OCI-LY7 (cell line): ENCODE data around the gene MYOF. TPM values are rescaled to one million over a fixed set of nuclear protein-coding genes. Genes with fewer than 3 reads are reported as not detected.

Source experiments
- BruUV-seq: library from RNA; stranded (reverse); fragments of 400-500 nt; replicated peaks from 2 replicates; lab custom pipeline; 2021; lab: Mats Ljungman, UMichigan
- CTCF ChIA-PET: fragments of 300-600 bp; sonication (Branson Sonifier 250); formaldehyde crosslinking; loops from one replicate; lab custom pipeline; 2022; ENCODE audit warnings: antibody characterized with exemption; ENCODE audit not compliant: unreplicated experiment; lab: Charles Lee
- POLR2A ChIA-PET: fragments of 300-600 bp; sonication (Branson Sonifier 250); formaldehyde crosslinking; loops from one replicate; lab custom pipeline; 2022; ENCODE audit warnings: antibody characterized with exemption; lab: Charles Lee
- DNase-seq: peaks from one replicate; pipeline ENCODE4 v3.0.0-alpha.2; 2015; ENCODE audit warnings: low spot score
- H2AFZ ChIP-seq: fragments of 200-600 bp; sonication (generic), shearing (Covaris generic); 2 replicates; pipeline ENCODE4 v1.6.1; 2014; ENCODE audit warnings: mild to moderate bottlenecking, antibody characterized with exemption, low read length, moderate library complexity
- H3K27ac ChIP-seq: fragments of 200-600 bp; sonication (generic); 2 replicates; pipeline ENCODE4 v1.5.1; 2014; ENCODE audit warnings: mixed run types, low read depth, mild to moderate bottlenecking, moderate library complexity, low read length, inconsistent platforms; ENCODE audit not compliant: poor library complexity, severe bottlenecking
- H3K36me3 ChIP-seq: fragments of 200-600 bp; sonication (generic); 2 replicates; pipeline ENCODE4 v1.6.1; 2014; ENCODE audit warnings: mild to moderate bottlenecking, antibody characterized with exemption, low read length, moderate library complexity, mixed read lengths; ENCODE audit not compliant: insufficient read depth
- H3K4me1 ChIP-seq: fragments of 200-600 bp; sonication (generic); 2 replicates; pipeline ENCODE4 v1.5.1; 2014; ENCODE audit warnings: mild to moderate bottlenecking, low read length; ENCODE audit not compliant: insufficient read depth, poor library complexity, severe bottlenecking
- H3K4me2 ChIP-seq: fragments of 200-600 bp; sonication (generic); 2 replicates; pipeline ENCODE4 v1.6.1; 2014; ENCODE audit warnings: mild to moderate bottlenecking, low read length
- H3K4me3 ChIP-seq: fragments of 200-600 bp; sonication (generic); 2 replicates; pipeline ENCODE4 v1.5.1; 2014; ENCODE audit warnings: mild to moderate bottlenecking, low read depth, low read length; ENCODE audit not compliant: poor library complexity, severe bottlenecking
- H3K79me2 ChIP-seq: fragments of 200-600 bp; sonication (generic); 2 replicates; pipeline ENCODE4 v1.6.1; 2016; ENCODE audit warnings: low read depth, mild to moderate bottlenecking, low read length, moderate library complexity, mixed read lengths; ENCODE audit not compliant: insufficient read depth
- H3K9me2 ChIP-seq: fragments of 200-600 bp; sonication (generic); 2 replicates; pipeline ENCODE4 v1.6.1; 2016; ENCODE audit warnings: mild to moderate bottlenecking, low read length, mixed read lengths; ENCODE audit not compliant: insufficient read depth
- H3K9me3 ChIP-seq: fragments of 200-600 bp; sonication (generic); 2 replicates; pipeline ENCODE4 v1.6.1; 2014; ENCODE audit warnings: mild to moderate bottlenecking, mixed run types, low read length, mixed read lengths
- H4K20me1 ChIP-seq: fragments of 200-600 bp; sonication (generic); 2 replicates; pipeline ENCODE4 v1.6.1; 2014; ENCODE audit warnings: mild to moderate bottlenecking, antibody characterized with exemption, low read length, moderate library complexity, mixed read lengths; ENCODE audit not compliant: insufficient read depth
- EZH2phosphoT487 ChIP-seq: fragments of 200-600 bp; sonication (generic); IDR thresholded peaks from 2 replicates; pipeline ENCODE4 v1.6.1; 2018; ENCODE audit warnings: low read depth, borderline replicate concordance, mild to moderate bottlenecking, mixed run types, antibody characterized with exemption, low read length, moderate library complexity, mixed read lengths
- intact Hi-C: fragments of 100-400 bp; cut with micrococcal nuclease; formaldehyde crosslinking; loops from one replicate; pipeline ENCODE4 v1.10.0; 2022; ENCODE audit not compliant: unreplicated experiment
- total RNA-seq, 2 experiments: library from RNA; depleted of rRNA in 1 of 2; stranded (reverse); fragments of >200 nt in 1 of 2; shearing (Covaris generic) in 1 of 2; gene quantifications; 2 replicates each; pipeline ENCODE4 v1.2.3, GENCODE V29; 2014 to 2022
- TF ChIP-seq, protein P1 (sequence below): fragments of 200-600 bp; sonication (generic); conservative IDR thresholded peaks from 2 replicates; pipeline ENCODE4 v1.5.1; 2014; ENCODE audit warnings: mild to moderate bottlenecking, antibody characterized with exemption, low read length, moderate library complexity, mixed read lengths

MYOF gene
- total RNA-seq, 2 experiments from 2014 or later, result 0.42 TPM; not detected in 1

DNA sequence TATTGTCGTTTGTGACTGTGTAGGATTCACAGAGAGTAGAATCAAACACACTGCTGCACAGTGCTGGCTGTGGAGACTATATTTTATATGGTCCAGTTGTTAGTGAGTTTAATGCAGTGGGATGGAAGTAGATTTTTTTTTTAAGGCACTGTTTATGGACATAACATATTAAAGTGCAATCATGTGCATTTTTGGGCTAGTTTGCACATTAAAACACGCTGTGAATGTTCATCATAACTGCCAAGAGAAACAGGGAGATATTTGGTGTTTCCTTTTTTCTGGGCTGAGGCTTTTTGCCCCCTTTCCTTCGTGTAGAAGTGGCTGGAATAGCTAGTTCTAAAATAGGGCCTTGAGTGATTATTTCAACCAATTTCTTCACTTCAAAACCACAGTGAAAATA is 139.2 kb downstream of the MYOF start:
- intact Hi-C loops, result no loop called here

GRCh38 chr10:93342366-93342765 is 139.8 kb downstream of the MYOF start:
- intact Hi-C loops, result no loop called here

More for the DNA sequence above, 139.2 kb downstream of the MYOF start:
- H3K9me3 ChIP-seq, result no peaks in the 10 kb centered on the region
- H3K4me1 ChIP-seq, result no peaks in the 10 kb centered on the region
- H3K4me2 ChIP-seq, result no peak overlapping the region
- TF ChIP-seq EZH2phosphoT487, result no peak
- TF ChIP-seq, protein P1, sequence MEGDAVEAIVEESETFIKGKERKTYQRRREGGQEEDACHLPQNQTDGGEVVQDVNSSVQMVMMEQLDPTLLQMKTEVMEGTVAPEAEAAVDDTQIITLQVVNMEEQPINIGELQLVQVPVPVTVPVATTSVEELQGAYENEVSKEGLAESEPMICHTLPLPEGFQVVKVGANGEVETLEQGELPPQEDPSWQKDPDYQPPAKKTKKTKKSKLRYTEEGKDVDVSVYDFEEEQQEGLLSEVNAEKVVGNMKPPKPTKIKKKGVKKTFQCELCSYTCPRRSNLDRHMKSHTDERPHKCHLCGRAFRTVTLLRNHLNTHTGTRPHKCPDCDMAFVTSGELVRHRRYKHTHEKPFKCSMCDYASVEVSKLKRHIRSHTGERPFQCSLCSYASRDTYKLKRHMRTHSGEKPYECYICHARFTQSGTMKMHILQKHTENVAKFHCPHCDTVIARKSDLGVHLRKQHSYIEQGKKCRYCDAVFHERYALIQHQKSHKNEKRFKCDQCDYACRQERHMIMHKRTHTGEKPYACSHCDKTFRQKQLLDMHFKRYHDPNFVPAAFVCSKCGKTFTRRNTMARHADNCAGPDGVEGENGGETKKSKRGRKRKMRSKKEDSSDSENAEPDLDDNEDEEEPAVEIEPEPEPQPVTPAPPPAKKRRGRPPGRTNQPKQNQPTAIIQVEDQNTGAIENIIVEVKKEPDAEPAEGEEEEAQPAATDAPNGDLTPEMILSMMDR, result no peak
- H4K20me1 ChIP-seq, result no peaks in the 10 kb centered on the region
- no peaks in the 10 kb centered on the region for H3K36me3 ChIP-seq
- ChIA-PET POLR2A (no interaction called here), CTCF (no interaction called here)
- no peaks in the 10 kb centered on the region for H3K79me2 ChIP-seq
- no peak overlapping the region for H3K27ac ChIP-seq
- H3K4me3 ChIP-seq, result no peak overlapping the region
- no TSS peak for BruUV-seq
- H2AFZ ChIP-seq, result no peak overlapping the region
- no peak for DNase-seq
- H3K9me2 ChIP-seq, result no peaks in the 10 kb centered on the region

DNA sequence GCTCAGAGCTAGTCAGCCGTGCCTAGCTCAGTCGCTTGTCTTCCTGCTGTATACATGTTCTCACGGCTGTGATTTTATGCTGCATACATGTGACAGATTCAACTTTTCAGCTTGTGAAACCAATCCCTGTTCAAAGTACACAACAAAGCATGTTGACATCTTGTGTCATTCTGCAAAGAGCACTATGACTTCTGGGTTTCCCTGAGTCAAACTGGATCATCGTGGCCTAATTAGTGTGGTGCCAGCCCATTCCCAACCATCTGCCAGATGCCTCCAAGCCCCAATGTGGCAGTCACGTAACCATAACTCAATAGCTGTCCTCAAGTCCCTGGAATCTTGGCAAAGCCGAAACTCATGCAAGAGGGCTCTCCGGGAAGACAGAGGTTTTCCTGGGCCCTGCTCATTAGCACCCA is 144.8 kb downstream of the MYOF start:
- H3K4me3 ChIP-seq, result no peak overlapping the region
- intact Hi-C loops, result no loop called here
- H3K9me3 ChIP-seq, result no peaks in the 10 kb centered on the region
- TF ChIP-seq, protein P1, result no peak
- TF ChIP-seq EZH2phosphoT487, result no peak
- ChIA-PET POLR2A (interaction anchor here (0.7 kb wide), 1 partner anchor 74 kb away, joined by 3 read pairs; no protein-coding TSS in a partner anchor), CTCF (no interaction called here)
- no peak overlapping the region for H3K27ac ChIP-seq
- no peaks in the 10 kb centered on the region for H3K79me2 ChIP-seq
- no peaks in the 10 kb centered on the region for H3K4me1 ChIP-seq
- H2AFZ ChIP-seq, result no peak overlapping the region
- H4K20me1 ChIP-seq, result no peaks in the 10 kb centered on the region
- no peaks in the 10 kb centered on the region for H3K9me2 ChIP-seq
- no peak overlapping the region for H3K4me2 ChIP-seq
- no TSS peak for BruUV-seq
- DNase-seq, result no peak
- no peaks in the 10 kb centered on the region for H3K36me3 ChIP-seq

More at GRCh38 chr10:93342366-93342765, 139.8 kb downstream of the MYOF start:
- Histone ChIP-seq H2AFZ (no peak overlapping the region), H3K9me3 (no peaks in the 10 kb centered on the region), H3K36me3 (no peaks in the 10 kb centered on the region), H3K4me2 (no peak overlapping the region), H4K20me1 (no peaks in the 10 kb centered on the region), H3K4me3 (no peak overlapping the region), H3K9me2 (no peaks in the 10 kb centered on the region), H3K4me1 (no peaks in the 10 kb centered on the region), H3K79me2 (no peaks in the 10 kb centered on the region), H3K27ac (no peak overlapping the region)
- DNase-seq, result no peak
- TF ChIP-seq, protein P1, result no peak
- no peak for TF ChIP-seq EZH2phosphoT487
- BruUV-seq, result no TSS peak
- POLR2A ChIA-PET, result no interaction called here
- CTCF ChIA-PET, result no interaction called here
